ENCODE measurements around the gene HIC2. TPM values are rescaled to one million over a fixed set of nuclear protein-coding genes. Genes with fewer than 3 reads are reported as not detected.

HIC2 gene, protein sequence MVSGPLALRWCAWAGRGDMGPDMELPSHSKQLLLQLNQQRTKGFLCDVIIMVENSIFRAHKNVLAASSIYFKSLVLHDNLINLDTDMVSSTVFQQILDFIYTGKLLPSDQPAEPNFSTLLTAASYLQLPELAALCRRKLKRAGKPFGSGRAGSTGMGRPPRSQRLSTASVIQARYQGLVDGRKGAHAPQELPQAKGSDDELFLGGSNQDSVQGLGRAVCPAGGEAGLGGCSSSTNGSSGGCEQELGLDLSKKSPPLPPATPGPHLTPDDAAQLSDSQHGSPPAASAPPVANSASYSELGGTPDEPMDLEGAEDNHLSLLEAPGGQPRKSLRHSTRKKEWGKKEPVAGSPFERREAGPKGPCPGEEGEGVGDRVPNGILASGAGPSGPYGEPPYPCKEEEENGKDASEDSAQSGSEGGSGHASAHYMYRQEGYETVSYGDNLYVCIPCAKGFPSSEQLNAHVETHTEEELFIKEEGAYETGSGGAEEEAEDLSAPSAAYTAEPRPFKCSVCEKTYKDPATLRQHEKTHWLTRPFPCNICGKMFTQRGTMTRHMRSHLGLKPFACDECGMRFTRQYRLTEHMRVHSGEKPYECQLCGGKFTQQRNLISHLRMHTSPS
- total RNA-seq (2022; extraction: Qiagen RNA extraction; ENCODE audit: low read depth): 2.2 to 2.9 TPM (median 2.8 TPM) in 5 replicates

GRCh38 chr22:21417227-21417746 lies at the start of gene HIC2:
Gene HIC2, plus strand, starts transcription at chr22:21417371. Its CDS starts 25,461 bp downstream, at chr22:21442832.

GRCh38 chr22:21383701-21384467 lies 33.3 kb upstream of the HIC2 start, which contains the start of gene RIMBP3B:
Gene RIMBP3B, plus strand, starts transcription at chr22:21383751. Its CDS starts 108 bp downstream, at chr22:21383859.

DNA sequence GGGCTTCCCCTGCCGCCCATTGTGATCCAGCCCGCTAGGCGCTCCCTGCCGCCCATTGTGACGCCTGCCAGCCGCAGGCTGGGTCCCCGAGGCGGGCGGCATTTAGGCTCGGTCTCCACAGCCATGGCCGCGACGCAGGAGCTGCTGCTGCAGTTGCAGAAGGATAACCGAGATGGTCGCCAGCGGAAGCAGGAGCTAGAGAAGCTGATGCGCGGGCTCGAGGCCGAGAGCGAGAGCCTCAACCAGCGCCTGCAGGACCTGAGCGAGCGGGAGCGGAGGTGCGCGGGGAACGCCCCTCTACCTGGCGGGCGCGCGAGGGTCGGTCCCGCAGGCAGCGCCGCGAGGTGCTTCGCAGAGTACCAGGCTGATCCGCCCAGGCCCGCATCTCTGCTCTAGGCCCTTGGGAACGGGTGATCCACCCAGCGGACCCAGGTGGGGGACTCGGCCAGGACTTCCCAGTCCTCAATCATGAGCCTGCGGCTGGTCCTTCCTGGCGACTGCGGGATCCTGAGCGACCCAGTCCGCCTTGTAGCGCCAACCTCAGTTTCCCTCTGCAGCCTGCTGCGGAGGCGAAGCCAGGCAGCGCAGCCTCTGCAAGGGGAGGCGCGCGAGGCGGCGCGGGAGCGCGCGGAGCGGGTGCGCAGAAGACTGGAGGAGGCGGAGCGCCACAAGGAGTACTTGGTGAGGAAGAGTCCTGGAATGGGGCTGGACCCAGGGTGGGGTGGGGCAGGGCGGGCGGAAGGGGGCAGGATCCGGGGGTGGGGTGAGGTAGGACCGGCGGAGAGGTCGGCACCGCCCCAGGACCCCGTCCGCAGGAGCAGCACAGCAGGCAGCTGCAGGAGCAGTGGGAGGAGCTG lies 50.4 kb downstream of the HIC2 start, which contains the start of gene TMEM191C:
TMEM191C (plus strand) TSS at position 51 of the 857 bp plus-strand sequence; CDS start at position 124, 73 bp downstream.

Other genes with a start within 250 kb of the HIC2 start
- 0.48 to 0.72 TPM (median 0.57 TPM) in 5 replicates for gene RIMBP3B, start 33.6 kb upstream of the HIC2 start, total RNA-seq (2022; extraction: Qiagen RNA extraction; ENCODE audit: low read depth)
- 0.61 to 1.1 TPM (median 0.87 TPM) in 5 replicates for gene TMEM191C, start 50.0 kb downstream of the HIC2 start, total RNA-seq (2022; extraction: Qiagen RNA extraction; ENCODE audit: low read depth)
- gene RIMBP3C, start 134.1 kb downstream of the HIC2 start, total RNA-seq (2022; extraction: Qiagen RNA extraction; ENCODE audit: low read depth): 0.10 to 0.26 TPM (median 0.24 TPM) in 5 replicates
- gene UBE2L3, start 150.3 kb downstream of the HIC2 start, total RNA-seq (2022; extraction: Qiagen RNA extraction; ENCODE audit: low read depth): 64.1 to 72.4 TPM (median 65.7 TPM) in 5 replicates
- 35.1 to 59.9 TPM (median 55.6 TPM) in 5 replicates for gene YDJC, start 212.7 kb downstream of the HIC2 start, total RNA-seq (2022; extraction: Qiagen RNA extraction; ENCODE audit: low read depth)
- 0.05 to 0.22 TPM (median 0.08 TPM) in 4 of 5 replicates, not detected in the other for gene CCDC116, start 215.4 kb downstream of the HIC2 start, total RNA-seq (2022; extraction: Qiagen RNA extraction; ENCODE audit: low read depth)
- gene SDF2L1, start 224.9 kb downstream of the HIC2 start, total RNA-seq (2022; extraction: Qiagen RNA extraction; ENCODE audit: low read depth): 37.8 to 83.4 TPM (median 71.1 TPM) in 5 replicates
- gene PPIL2, start 248.6 kb downstream of the HIC2 start, total RNA-seq (2022; extraction: Qiagen RNA extraction; ENCODE audit: low read depth): 16.2 to 24.1 TPM (median 22.2 TPM) in 5 replicates